CD4-positive, alpha-beta memory T cell (primary cell): ENCODE data around the gene MAPK8IP2. TPM values are rescaled to one million over a fixed set of nuclear protein-coding genes. Genes with fewer than 3 reads are reported as not detected.
"Not testable (repeated sequence)": the region's sequence is repeated elsewhere in the genome, so short reads cannot be mapped to it uniquely, and the experiment has no call there.

Experiments
- CTCF ChIA-PET: fragments of 350-600 bp; sonication (Branson Sonifier 250); formaldehyde crosslinking; loops from one replicate; lab custom pipeline; 2021; ENCODE audit warnings: inconsistent platforms; ENCODE audit not compliant: partially characterized antibody; lab: Charles Lee
- POLR2A ChIA-PET: fragments of 350-600 bp; sonication (Branson Sonifier 250); formaldehyde crosslinking; loops from one replicate; lab custom pipeline; 2021; ENCODE audit not compliant: partially characterized antibody; lab: Charles Lee
- DNase-seq, 5 donors: peaks; one replicate each; pipeline versions ENCODE4 v3.0.0 to v3.0.0-alpha.2; 2020 to 2022; ENCODE audit warnings: mixed read lengths in 1 of 5
- H3K27ac ChIP-seq: one replicate; pipeline ENCODE4 v1.7.0; 2013; ENCODE audit warnings: low read depth, low read length
- H3K27me3 ChIP-seq: 2 replicates; pipeline ENCODE4 v1.7.0; 2013; ENCODE audit warnings: mild to moderate bottlenecking, low read length, moderate library complexity; ENCODE audit not compliant: insufficient read depth
- H3K36me3 ChIP-seq: 2 replicates; pipeline ENCODE4 v1.7.0; 2013; ENCODE audit warnings: mild to moderate bottlenecking, low read length, moderate library complexity; ENCODE audit not compliant: insufficient read depth
- H3K4me1 ChIP-seq: 2 replicates; pipeline ENCODE4 v1.7.0; 2013; ENCODE audit warnings: mild to moderate bottlenecking, low read length, moderate library complexity; ENCODE audit not compliant: insufficient read depth
- H3K4me3 ChIP-seq, 2 donors: one replicate each; pipeline ENCODE4 v1.7.0; 2013; ENCODE audit warnings: low read length in 2 of 2, mild to moderate bottlenecking in 1 of 2
- H3K9me3 ChIP-seq, 2 donors: one replicate each; pipeline ENCODE4 v1.7.0; 2013; ENCODE audit warnings: low read length in 2 of 2, control low read depth in 1 of 2; ENCODE audit not compliant: control insufficient read depth in 1 of 2
- H3K27ac Mint-ChIP-seq, 7 donors: one replicate each; pipeline ENCODE4 v1.8.0; 2020 to 2021; ENCODE audit warnings: mixed read lengths in 7 of 7, mild to moderate bottlenecking in 6 of 7, inconsistent platforms in 3 of 7, moderate library complexity in 3 of 7
- H3K27me3 Mint-ChIP-seq, 2 donors: one replicate each; pipeline ENCODE4 v1.8.0; 2020 to 2021; ENCODE audit warnings: mixed read lengths in 2 of 2
- H3K36me3 Mint-ChIP-seq, 2 donors: one replicate each; pipeline ENCODE4 v1.8.0; 2020 to 2021; ENCODE audit warnings: mixed read lengths in 2 of 2, inconsistent platforms in 1 of 2, mild to moderate bottlenecking in 1 of 2
- H3K4me1 Mint-ChIP-seq, 4 donors: one replicate each; pipeline ENCODE4 v1.8.0; 2020 to 2021; ENCODE audit warnings: mixed read lengths in 4 of 4, mild to moderate bottlenecking in 1 of 4
- H3K4me3 Mint-ChIP-seq, 8 donors: one replicate each; pipeline ENCODE4 v1.8.0; 2020 to 2021; ENCODE audit warnings: mixed read lengths in 8 of 8, mild to moderate bottlenecking in 7 of 8, moderate library complexity in 6 of 8, inconsistent platforms in 3 of 8
- H3K9me3 Mint-ChIP-seq, 8 donors: one replicate each; pipeline ENCODE4 v1.8.0; 2020 to 2021; ENCODE audit warnings: mixed read lengths in 8 of 8, mild to moderate bottlenecking in 5 of 8, inconsistent platforms in 3 of 8, moderate library complexity in 1 of 8
- intact Hi-C: fragments of 100-400 bp; cut with micrococcal nuclease; formaldehyde crosslinking; loops from one replicate; pipeline ENCODE4 v1.15.1; 2023
- polyA plus RNA-seq, 2 donors: library from polyadenylated mRNA; unstranded; fragments of 300-500 nt; fragmentation: Illumina TruSeq; gene quantifications; one replicate each; pipeline ENCODE4 v1.2.3, GENCODE V29; 2021
- total RNA-seq, 2 experiments: library from RNA; stranded (reverse); gene quantifications; one replicate each; pipeline ENCODE4 v1.2.3, GENCODE V29; 2021

The MAPK8IP2 gene
- total and polyA plus RNA-seq, 4 experiments from 2014 or later: 0.22 to 0.49 TPM; not detected in 2

DNA sequence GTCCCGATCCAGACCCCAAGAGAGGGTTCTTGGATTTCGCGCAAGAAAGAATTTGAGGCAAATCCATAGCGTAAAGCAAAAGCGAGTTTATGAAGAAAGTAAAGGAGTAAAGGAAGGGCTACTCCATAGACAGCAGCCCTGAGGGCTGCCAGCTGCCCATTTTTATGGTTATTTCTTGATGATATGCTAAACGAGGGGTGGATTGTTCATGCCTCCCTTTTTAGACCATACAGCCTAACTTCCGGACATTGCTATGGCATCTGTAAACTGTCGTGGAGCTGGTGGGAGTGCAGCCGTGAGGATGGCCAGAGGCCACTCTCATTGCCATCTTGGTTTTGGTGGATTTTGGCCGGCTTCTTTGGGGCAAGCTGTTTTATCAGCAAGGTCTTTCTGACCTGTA, 52.7 kb downstream of the MAPK8IP2 start:
- Histone ChIP-seq H3K4me3 (no peak overlapping the region), H3K36me3 (no peaks in the 10 kb centered on the region), H3K4me1 (no peaks in the 10 kb centered on the region), H3K27me3 (no peaks in the 10 kb centered on the region), H3K27ac (no peak overlapping the region), H3K9me3 (no peaks in the 10 kb centered on the region)
- DNase-seq: no peak
- Mint-ChIP-seq H3K27ac (peak overlapping the region in 1 of 7 donors; percentile 21), H3K27me3 (peaks cover 7 to 19% of the 10 kb centered on the region in 2 donors), H3K4me1 (no peaks in the 10 kb centered on the region), H3K36me3 (no peaks in the 10 kb centered on the region), H3K4me3 (no peak overlapping the region), H3K9me3 (peaks cover 0 to 4% (median 0%) of the 10 kb centered on the region in 8 donors)
- intact Hi-C loops: no loop called here
- CTCF ChIA-PET: no interaction called here
- POLR2A ChIA-PET: no interaction called here

DNA sequence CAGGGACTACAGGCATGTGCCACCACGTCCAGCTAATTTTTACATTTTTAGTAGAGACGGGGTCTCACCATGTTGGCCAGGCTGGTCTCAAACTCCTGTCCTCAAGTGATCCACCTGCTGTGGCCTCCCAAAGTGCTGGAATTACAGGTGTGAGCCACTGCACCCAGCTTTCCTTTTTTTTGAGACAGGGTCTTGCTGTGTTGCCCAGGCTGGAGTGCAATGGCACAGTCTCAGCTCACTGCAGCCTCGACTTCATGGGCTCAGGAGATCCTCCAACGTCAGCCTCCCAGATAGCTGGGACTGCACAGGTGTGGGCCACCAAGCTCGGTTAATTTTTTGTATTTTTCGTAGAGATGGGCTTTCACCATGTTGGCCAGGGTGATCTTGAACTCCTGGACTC, 54.1 kb downstream of the MAPK8IP2 start:
- H3K27ac Mint-ChIP-seq, H3K4me1 Mint-ChIP-seq, H3K9me3 Mint-ChIP-seq, POLR2A ChIA-PET, H3K36me3 ChIP-seq, intact Hi-C loops, H3K4me3 ChIP-seq, H3K4me1 ChIP-seq, H3K9me3 ChIP-seq, CTCF ChIA-PET, H3K27ac ChIP-seq, H3K36me3 Mint-ChIP-seq, H3K4me3 Mint-ChIP-seq, H3K27me3 ChIP-seq, DNase-seq: not testable (repeated sequence)
- H3K27me3 Mint-ChIP-seq: peaks cover 11 to 19% of the 10 kb centered on the region in 2 donors

DNA sequence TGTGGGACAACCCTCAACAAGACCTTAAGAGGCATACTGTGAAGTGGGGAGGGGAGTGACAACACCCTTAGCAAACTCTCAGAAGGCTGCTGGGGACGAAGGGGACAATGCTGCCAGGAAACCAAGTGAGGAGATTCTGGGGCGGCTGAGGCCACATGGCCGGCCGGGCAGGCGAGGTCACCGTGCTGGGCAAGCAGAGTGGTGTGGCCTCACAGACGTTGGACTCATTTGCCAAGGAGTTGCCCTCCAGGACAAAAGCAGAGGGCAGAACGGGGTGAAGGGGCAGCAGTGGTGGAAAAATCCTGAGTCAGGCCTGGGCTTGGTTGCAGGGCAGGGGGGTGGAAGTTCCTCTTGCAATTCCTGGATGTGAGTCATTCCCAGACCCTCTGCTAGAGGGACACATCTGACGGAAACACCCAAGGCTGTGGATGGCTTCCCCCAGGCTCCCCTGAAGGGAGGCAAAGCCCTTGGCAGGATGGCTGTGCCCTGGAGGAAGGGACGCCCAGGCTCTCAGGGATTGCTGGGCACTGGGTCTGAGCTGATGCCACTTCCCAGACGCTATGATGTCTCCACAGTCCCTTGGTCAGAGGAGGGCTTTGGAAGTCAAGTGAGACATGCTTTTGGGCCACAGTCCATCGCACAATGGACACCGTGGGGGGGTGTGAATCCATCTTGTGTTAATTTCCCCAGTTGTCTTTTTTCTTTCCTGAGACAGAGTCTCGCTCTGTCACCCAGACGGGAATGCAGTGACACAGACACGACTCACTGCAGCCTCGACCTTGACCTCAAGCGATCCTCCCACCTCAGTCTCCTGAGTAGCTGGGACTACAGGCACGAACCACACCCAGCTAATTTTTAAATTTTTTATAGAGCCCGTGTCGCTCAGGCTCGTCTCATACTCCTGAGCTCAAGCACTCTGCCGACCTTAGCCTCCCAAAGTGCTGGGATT, 55.8 kb downstream of the MAPK8IP2 start:
- intact Hi-C loops: no loop called here
- Mint-ChIP-seq H3K36me3 (no peaks in the 10 kb centered on the region), H3K27ac (peak overlapping the region in 1 of 7 donors; percentile 41), H3K4me1 (no peaks in the 10 kb centered on the region), H3K27me3 (peaks cover 12 to 21% of the 10 kb centered on the region in 2 donors), H3K4me3 (no peak overlapping the region), H3K9me3 (no peaks in the 10 kb centered on the region)
- Histone ChIP-seq H3K27ac (no peak overlapping the region), H3K36me3 (no peaks in the 10 kb centered on the region), H3K4me1 (no peaks in the 10 kb centered on the region), H3K9me3 (no peaks in the 10 kb centered on the region), H3K27me3 (no peaks in the 10 kb centered on the region), H3K4me3 (no peak overlapping the region)
- DNase-seq: no peak
- ChIA-PET CTCF (no interaction called here), POLR2A (no interaction called here)

DNA sequence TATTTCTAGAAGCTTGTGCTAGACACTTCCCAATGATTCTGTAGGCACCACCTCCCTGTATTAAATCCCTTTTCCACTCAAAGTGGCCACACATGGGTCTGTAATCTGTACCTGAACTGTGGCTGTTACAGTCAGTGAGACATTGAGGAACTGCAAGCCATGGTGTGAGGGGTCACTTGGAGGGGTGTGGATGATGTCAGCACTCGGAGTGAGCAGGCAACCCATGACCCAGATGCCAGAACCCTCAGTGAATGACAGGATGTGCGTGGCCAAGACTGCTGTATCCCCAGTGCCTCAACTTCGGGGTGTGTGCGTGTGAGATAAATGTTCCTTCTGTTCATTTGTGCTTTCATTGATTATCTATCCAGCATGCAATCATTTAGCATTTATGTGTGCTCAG, 57.3 kb downstream of the MAPK8IP2 start:
- Mint-ChIP-seq H3K27me3 (peaks cover 12 to 19% of the 10 kb centered on the region in 2 donors), H3K4me1 (no peaks in the 10 kb centered on the region), H3K27ac (no peak overlapping the region), H3K4me3 (no peak overlapping the region), H3K36me3 (no peaks in the 10 kb centered on the region), H3K9me3 (no peaks in the 10 kb centered on the region)
- H3K27me3 ChIP-seq: no peaks in the 10 kb centered on the region
- H3K27ac ChIP-seq: no peak overlapping the region
- CTCF ChIA-PET: no interaction called here
- no peak overlapping the region for H3K4me3 ChIP-seq
- no peak for DNase-seq
- H3K9me3 ChIP-seq: no peaks in the 10 kb centered on the region
- H3K4me1 ChIP-seq: no peaks in the 10 kb centered on the region
- POLR2A ChIA-PET: no interaction called here
- H3K36me3 ChIP-seq: no peaks in the 10 kb centered on the region
- intact Hi-C loops: no loop called here

DNA sequence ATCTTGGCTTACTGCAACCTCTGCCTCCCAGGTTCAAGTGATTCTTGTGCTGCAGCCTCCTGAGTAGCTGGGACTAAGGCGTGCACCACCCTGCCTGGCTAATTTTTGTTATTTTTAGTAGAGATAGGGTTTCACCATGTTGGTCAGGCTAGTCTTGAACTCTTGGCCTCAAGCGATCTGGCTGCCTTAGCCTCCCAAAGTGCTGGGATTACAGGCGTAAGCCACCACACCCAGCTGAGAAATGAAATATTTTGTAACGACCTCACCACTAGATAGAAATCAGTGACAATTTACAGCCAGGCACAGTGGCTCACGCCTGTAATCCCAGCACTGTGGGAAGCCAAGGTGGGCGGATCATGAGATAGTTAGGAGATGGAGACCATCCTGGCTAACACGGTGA, 59.1 kb downstream of the MAPK8IP2 start:
- H3K27ac Mint-ChIP-seq, H3K36me3 Mint-ChIP-seq, H3K9me3 Mint-ChIP-seq, H3K4me3 Mint-ChIP-seq, H3K27ac ChIP-seq, POLR2A ChIA-PET, H3K9me3 ChIP-seq, H3K36me3 ChIP-seq, DNase-seq, H3K4me1 Mint-ChIP-seq, H3K27me3 ChIP-seq, H3K4me3 ChIP-seq, intact Hi-C loops, H3K4me1 ChIP-seq: not testable (repeated sequence)
- peaks cover 13 to 15% of the 10 kb centered on the region in 2 donors for H3K27me3 Mint-ChIP-seq
- CTCF ChIA-PET: interaction anchor here (0.7 kb wide), 1 partner anchor 156 kb away, joined by 3 read pairs; no protein-coding TSS in a partner anchor

DNA sequence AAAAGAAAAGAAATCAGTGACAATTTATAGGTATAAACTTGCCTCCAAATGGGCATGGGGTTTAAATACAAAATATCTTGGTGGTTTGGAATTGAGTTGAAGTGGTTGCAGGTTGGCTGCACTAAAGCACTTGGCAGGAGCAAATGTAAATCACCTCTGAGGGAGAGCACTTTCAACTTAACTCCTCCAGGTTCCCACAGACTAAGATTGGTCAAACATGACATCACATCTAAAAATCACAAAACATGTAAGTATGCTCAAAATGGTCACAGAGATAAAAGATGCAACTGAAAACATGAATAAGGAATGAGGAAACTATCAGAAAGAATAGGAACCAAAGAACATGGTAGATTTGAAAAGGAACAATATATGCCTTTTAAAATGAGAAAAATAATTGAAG, 59.7 kb downstream of the MAPK8IP2 start:
- Mint-ChIP-seq H3K27me3 (peaks cover 15 to 16% of the 10 kb centered on the region in 2 donors), H3K9me3 (no peaks in the 10 kb centered on the region), H3K27ac (no peak overlapping the region), H3K4me1 (no peaks in the 10 kb centered on the region), H3K4me3 (no peak overlapping the region), H3K36me3 (no peaks in the 10 kb centered on the region)
- no peak for DNase-seq
- Histone ChIP-seq H3K4me1 (no peaks in the 10 kb centered on the region), H3K27ac (no peak overlapping the region), H3K9me3 (no peaks in the 10 kb centered on the region), H3K36me3 (no peaks in the 10 kb centered on the region), H3K27me3 (no peaks in the 10 kb centered on the region), H3K4me3 (no peak overlapping the region)
- intact Hi-C loops: no loop called here
- POLR2A ChIA-PET: no interaction called here
- CTCF ChIA-PET: no interaction called here
